Measurements from ENCODE around the gene TPH2. TPM values are rescaled to one million over a fixed set of nuclear protein-coding genes. Genes with fewer than 3 reads are reported as not detected.

The TPH2 gene
- total and polyA plus RNA-seq, 2 of the 13 experiments (the other 11 are each of a cell fraction or from before 2014, with no cell fraction given) = not detected

- CTCF ChIA-PET (ENCODE audit: low intra/inter-chr PET ratio, low total read pairs) = no interaction called here
- intact Hi-C loops (cut with micrococcal nuclease; ENCODE audit: unreplicated experiment) = no loop called here
Measured at GRCh38 chr12:71958056-71958455, 19.4 kb downstream of the TPH2 start.

GRCh38 chr12:71958457-71958856 lies 19.8 kb downstream of the TPH2 start:
- no peak overlapping the region for H3K4me2 ChIP-seq (ENCODE audit: low read depth, low read length)
- TF ChIP-seq CC2D1A (CRISPR knock-in tag; IDR thresholded peaks at IDR 0.05) (no peak), ZNF101 (CRISPR knock-in tag; IDR thresholded peaks at IDR 0.05; ENCODE audit: borderline replicate concordance, low read depth) (no peak), ZNF441 (CRISPR knock-in tag; IDR thresholded peaks at IDR 0.05; ENCODE audit: borderline replicate concordance) (no peak), AFF4 (CRISPR knock-in tag; IDR thresholded peaks at IDR 0.05) (no peak), ZNF547 (CRISPR knock-in tag; IDR thresholded peaks at IDR 0.05) (no peak), RFX5 (IDR thresholded peaks at IDR 0.05; ENCODE audit: low read depth, low read length) (no peak), NFE2 (CRISPR knock-in tag; IDR thresholded peaks at IDR 0.05) (no peak), NRL (CRISPR knock-in tag; IDR thresholded peaks at IDR 0.05; ENCODE audit: borderline replicate concordance) (no peak), ARNTL (CRISPR knock-in tag; IDR thresholded peaks at IDR 0.05) (no peak)

More at GRCh38 chr12:71958056-71958455, 19.4 kb downstream of the TPH2 start:
- TF ChIP-seq ELF3 (CRISPR knock-in tag; IDR thresholded peaks at IDR 0.05) (0 out of 2 replicates have a peak, but pooled peaks have one; percentile 17), E2F1 (CRISPR knock-in tag; IDR thresholded peaks at IDR 0.05) (no peak)
- POLR2A ChIA-PET = no interaction called here
- no peak for FAIRE-seq
- peak; percentile 12 for DNase-seq (ENCODE audit: low spot score)
- Histone ChIP-seq H4K20me1 (ENCODE audit: insufficient read depth, low read length) (no peaks in the 10 kb centered on the region), H3K4me3 (replicated peaks in 1 of 3; ENCODE audit: insufficient read depth in 1 of 3, low read depth in 2 of 3, low read length in 3 of 3) (no peak overlapping the region), H3K9me3 (ENCODE audit: low read length) (no peaks in the 10 kb centered on the region), H3K36me3 (replicated peaks in 1 of 2; ENCODE audit: control insufficient read depth in 1 of 2, insufficient read depth in 2 of 2, low read length in 2 of 2) (no peaks in the 10 kb centered on the region), H3K27me3 (ENCODE audit: control insufficient read depth in 1 of 2, insufficient read depth in 2 of 2, low read length in 2 of 2) (no peaks in the 10 kb centered on the region), H3K27ac (ENCODE audit: extremely low read length, insufficient read depth, low read length) (no peak overlapping the region), H2AFZ (ENCODE audit: low read length) (no peak overlapping the region), H3K4me2 (ENCODE audit: low read depth, low read length) (no peak overlapping the region), H3K4me1 (ENCODE audit: insufficient read depth, low read length) (peaks cover 35% of the 10 kb centered on the region), H3K9ac (ENCODE audit: insufficient read depth, low read depth, low read length) (no peak overlapping the region), H3K79me2 (ENCODE audit: insufficient read depth, low read length) (no peaks in the 10 kb centered on the region)
- in situ Hi-C loops (cut with HindIII; ENCODE audit: extremely low pct_ligation_motif_present, low pct_unique_long_range_greater_than_20kb) = no loop called here
- ATAC-seq = peak; percentile 55; the same call in 2 of the 3 replicates
- WGBS (ENCODE audit: low lambda C conversion rate) = 0% methylated on average over 2 of the region's 2 CpGs
- no TSS peak for BruUV-seq (replicated peaks)

More at GRCh38 chr12:71958457-71958856, 19.8 kb downstream of the TPH2 start:
- intact Hi-C loops (cut with micrococcal nuclease; ENCODE audit: unreplicated experiment) = no loop called here
- no peak overlapping the region for H3K4me3 ChIP-seq (replicated peaks in 1 of 3; ENCODE audit: insufficient read depth in 1 of 3, low read depth in 2 of 3, low read length in 3 of 3)
- H3K79me2 ChIP-seq (ENCODE audit: insufficient read depth, low read length) = no peaks in the 10 kb centered on the region
- H3K36me3 ChIP-seq (replicated peaks in 1 of 2; ENCODE audit: control insufficient read depth in 1 of 2, insufficient read depth in 2 of 2, low read length in 2 of 2) = no peaks in the 10 kb centered on the region
- no peak for ATAC-seq
- no peaks in the 10 kb centered on the region for H4K20me1 ChIP-seq (ENCODE audit: insufficient read depth, low read length)
- FAIRE-seq = no peak
- H3K27ac ChIP-seq (ENCODE audit: extremely low read length, insufficient read depth, low read length) = no peak overlapping the region
- H3K27me3 ChIP-seq (ENCODE audit: control insufficient read depth in 1 of 2, insufficient read depth in 2 of 2, low read length in 2 of 2) = no peaks in the 10 kb centered on the region
- no peak overlapping the region for H3K9ac ChIP-seq (ENCODE audit: insufficient read depth, low read depth, low read length)
- ChIA-PET CTCF (ENCODE audit: low intra/inter-chr PET ratio, low total read pairs) (no interaction called here), POLR2A (no interaction called here)
- no peak for DNase-seq (ENCODE audit: low spot score)
- H3K9me3 ChIP-seq (ENCODE audit: low read length) = no peaks in the 10 kb centered on the region
- WGBS (ENCODE audit: low lambda C conversion rate) = 15% methylated on average over 2 of the region's 2 CpGs
- H3K4me1 ChIP-seq (ENCODE audit: insufficient read depth, low read length) = peaks cover 34% of the 10 kb centered on the region
- H2AFZ ChIP-seq (ENCODE audit: low read length) = no peak overlapping the region
- BruUV-seq (replicated peaks) = no TSS peak
- in situ Hi-C loops (cut with HindIII; ENCODE audit: extremely low pct_ligation_motif_present, low pct_unique_long_range_greater_than_20kb) = no loop called here

Measured in HepG2 (cell line).